Spleen (tissue), 11 donors: ENCODE measurements around the gene STAC. TPM values are rescaled to one million over a fixed set of nuclear protein-coding genes. Genes with fewer than 3 reads are reported as not detected.

ENCODE experiments used
- DNase-seq: peaks from one replicate; pipeline ENCODE4 v3.0.0-alpha.2; 2020
- H3K27ac ChIP-seq, 8 donors: fragments of 200-600 bp; sonication (generic) in 7 of 8; 1 replicate in 4 of 8; 2 replicates in 4 of 8; pipeline versions ENCODE4 v1.5.0 to v1.8.0; 2016 to 2021; ENCODE audit warnings: inconsistent platforms in 4 of 8, mild to moderate bottlenecking in 4 of 8, moderate library complexity in 1 of 8
- H3K27me3 ChIP-seq, 7 donors: fragments of 200-600 bp; sonication (generic) in 6 of 7; replicated peaks in 1 of 7; 1 replicate in 4 of 7; 2 replicates in 3 of 7; pipeline versions ENCODE4 v1.5.0 to v1.8.0; 2016 to 2021; ENCODE audit warnings: inconsistent platforms in 3 of 7, mild to moderate bottlenecking in 1 of 7
- H3K36me3 ChIP-seq, 6 donors: fragments of 200-600 bp; sonication (generic) in 5 of 6; 1 replicate in 4 of 6; 2 replicates in 2 of 6; pipeline versions ENCODE4 v1.5.0 to v1.8.0; 2016 to 2021; ENCODE audit warnings: inconsistent platforms in 2 of 6
- H3K4me1 ChIP-seq, 6 donors: fragments of 200-600 bp; sonication (generic) in 5 of 6; 1 replicate in 3 of 6; 2 replicates in 3 of 6; pipeline versions ENCODE4 v1.5.0 to v1.8.0; 2016 to 2021; ENCODE audit warnings: inconsistent platforms in 3 of 6
- H3K4me3 ChIP-seq, 8 donors: fragments of 200-600 bp; sonication (generic) in 7 of 8; 1 replicate in 4 of 8; 2 replicates in 4 of 8; pipeline versions ENCODE4 v1.5.0 to v1.8.0; 2016 to 2021; ENCODE audit warnings: inconsistent platforms in 4 of 8, mild to moderate bottlenecking in 4 of 8, moderate library complexity in 2 of 8
- H3K9me3 ChIP-seq, 8 donors: fragments of 200-600 bp; sonication (generic) in 7 of 8; 1 replicate in 4 of 8; 2 replicates in 4 of 8; pipeline versions ENCODE4 v1.5.0 to v1.8.0; 2016 to 2021; ENCODE audit warnings: inconsistent platforms in 4 of 8
- CTCF ChIP-seq, 11 experiments: fragments of 200-600 bp in 7 of 11; fragments of 450-650 bp in 4 of 11; sonication (generic) in 4 of 11; IDR thresholded peaks in 8 of 11; conservative IDR thresholded peaks in 3 of 11; 1 replicate in 7 of 11; 2 replicates in 4 of 11; pipeline versions ENCODE4 v1.4.0 to v1.8.0; 2016 to 2021; ENCODE audit warnings: antibody characterized with exemption in 11 of 11, inconsistent platforms in 4 of 11, mild to moderate bottlenecking in 1 of 11
- POLR2A ChIP-seq, 3 donors: fragments of 450-650 bp; IDR thresholded peaks; one replicate each; pipeline ENCODE4 v1.5.1; 2017; ENCODE audit warnings: antibody characterized with exemption in 3 of 3, mild to moderate bottlenecking in 1 of 3
- POLR2AphosphoS5 ChIP-seq, 3 donors: sonication (generic); formaldehyde crosslinking; IDR thresholded peaks; one replicate each; pipeline ENCODE4 v1.5.1; 2017; ENCODE audit warnings: antibody characterized with exemption in 3 of 3
- WGBS, 5 donors: extraction: QIAGEN DNeasy Blood & Tissue Kit in 3 of 5; methylation state at CpG; one replicate each; pipeline versions ENCODE4 v1.1.5 to v1.1.7; 2013 to 2018; 5-methylcytosine and 5-hydroxymethylcytosine counted together
- intact Hi-C: fragments of 100-400 bp; cut with DNase I; formaldehyde crosslinking; loops from one replicate; pipeline ENCODE4 v1.15.0; 2023; ENCODE audit warnings: low total_unique reads
- polyA plus RNA-seq, 3 donors: library from polyadenylated mRNA; stranded (reverse); fragments of 200-250 nt; gene quantifications; one replicate each; pipeline ENCODE4 v1.2.1, GENCODE V29; 2013
- total RNA-seq, 7 donors: library from RNA; depleted of rRNA in 3 of 7; stranded (reverse); fragments of >200 nt in 3 of 7; fragmentation: NEBNext Ultra II Directional in 4 of 7; extraction: Animal tissue kit (Norgen Biotek cat#: 25700) in 4 of 7; gene quantifications; one replicate each; pipeline versions ENCODE4 v1.1.0 to v1.2.1, GENCODE V29; 2016 to 2021
- donor health status: healthy with polysubstance abuse.
- donor health status: DM: no; HTN: no; CAD: no; lungs with moderate emphysema.
- donor health status: DM: no; HTN: no; CAD: no.
- donor health status: Bipolar disorder and iron deficiency.
- donor health status: healthy.
- donor health status: DM: no; HTN: no; CAD: no.
- donor health status: DM: yes; HTN: yes; CAD: no.

STAC gene
- total and polyA plus RNA-seq, 10 donors: 0.08 to 2.9 (median 0.60) TPM

GRCh38 chr3:36475558-36475957, 95.3 kb downstream of the STAC start:
- Histone ChIP-seq H3K4me1 (no peaks in the 10 kb centered on the region), H3K36me3 (no peaks in the 10 kb centered on the region), H3K9me3 (peaks cover 0 to 17% (median 10%) of the 10 kb centered on the region in 8 donors), H3K4me3 (no peak overlapping the region), H3K27me3 (no peaks in the 10 kb centered on the region), H3K27ac (no peak overlapping the region)
- 79 to 95% (median 87%) methylated on average over 2 of the region's 2 CpGs for WGBS, 5 donors
- intact Hi-C loops: no loop called here
- DNase-seq: no peak
- TF ChIP-seq POLR2A (IDR thresholded peaks at IDR 0.05) (no peak), POLR2AphosphoS5 (IDR thresholded peaks at IDR 0.05) (no peak), CTCF (IDR thresholded peaks at IDR 0.05 in 8 of 11, conservative IDR thresholded peaks at IDR 0.05 in 3 of 11) (no peak)

- H3K36me3 ChIP-seq: no peaks in the 10 kb centered on the region
- H3K27me3 ChIP-seq: no peaks in the 10 kb centered on the region
- no peak overlapping the region for H3K27ac ChIP-seq
- intact Hi-C loops: no loop called here
- DNase-seq: no peak
- no peak for TF ChIP-seq POLR2A (IDR thresholded peaks at IDR 0.05)
- TF ChIP-seq CTCF (IDR thresholded peaks at IDR 0.05 in 8 of 11, conservative IDR thresholded peaks at IDR 0.05 in 3 of 11): no peak
- 62 to 87% (median 72%) methylated on average over 5 to 6 of the region's 6 CpGs for WGBS, 5 donors
- peaks cover 0 to 17% (median 10%) of the 10 kb centered on the region in 8 donors for H3K9me3 ChIP-seq
- H3K4me1 ChIP-seq: no peaks in the 10 kb centered on the region
- no peak overlapping the region for H3K4me3 ChIP-seq
Measured at GRCh38 chr3:36476286-36476942, 96.1 kb downstream of the STAC start.

GRCh38 chr3:36477655-36478054, 97.4 kb downstream of the STAC start:
- H3K4me1 ChIP-seq: no peaks in the 10 kb centered on the region
- TF ChIP-seq CTCF (IDR thresholded peaks at IDR 0.05 in 8 of 11, conservative IDR thresholded peaks at IDR 0.05 in 3 of 11) (no peak), POLR2AphosphoS5 (IDR thresholded peaks at IDR 0.05) (no peak), POLR2A (IDR thresholded peaks at IDR 0.05) (no peak)
- H3K27me3 ChIP-seq: no peaks in the 10 kb centered on the region
- no peak overlapping the region for H3K4me3 ChIP-seq
- intact Hi-C loops: no loop called here
- no peaks in the 10 kb centered on the region for H3K36me3 ChIP-seq
- DNase-seq: no peak
- H3K27ac ChIP-seq: no peak overlapping the region
- peaks cover 0 to 10% (median 7%) of the 10 kb centered on the region in 8 donors for H3K9me3 ChIP-seq
- 88 to 95% (median 92%) methylated on average over 7 of the region's 7 CpGs for WGBS, 5 donors

GRCh38 chr3:36480911-36481648, 100.8 kb downstream of the STAC start:
- no peak for DNase-seq
- H3K27me3 ChIP-seq: no peaks in the 10 kb centered on the region
- WGBS, 5 donors: 48 to 76% (median 65%) methylated on average over 2 of the region's 2 CpGs
- H3K4me1 ChIP-seq: no peaks in the 10 kb centered on the region
- H3K9me3 ChIP-seq: peaks cover 0 to 10% (median 7%) of the 10 kb centered on the region in 8 donors
- no peak overlapping the region for H3K4me3 ChIP-seq
- H3K27ac ChIP-seq: no peak overlapping the region
- TF ChIP-seq POLR2A (IDR thresholded peaks at IDR 0.05) (no peak), CTCF (IDR thresholded peaks at IDR 0.05 in 8 of 11, conservative IDR thresholded peaks at IDR 0.05 in 3 of 11) (no peak), POLR2AphosphoS5 (IDR thresholded peaks at IDR 0.05) (no peak)
- no peaks in the 10 kb centered on the region for H3K36me3 ChIP-seq
- intact Hi-C loops: no loop called here
